Activated naive CD4-positive, alpha-beta T cell treated with anti-CD3 and anti-CD28 coated beads, Interleukin-2, amount 50 U/mL, for 16 hours (primary cell): ENCODE measurements around the gene GNAZ.

ENCODE experiments used
- DNase-seq: peaks from one replicate; pipeline ENCODE4 v3.0.0-alpha.2; 2020

The GNAZ gene

DNA sequence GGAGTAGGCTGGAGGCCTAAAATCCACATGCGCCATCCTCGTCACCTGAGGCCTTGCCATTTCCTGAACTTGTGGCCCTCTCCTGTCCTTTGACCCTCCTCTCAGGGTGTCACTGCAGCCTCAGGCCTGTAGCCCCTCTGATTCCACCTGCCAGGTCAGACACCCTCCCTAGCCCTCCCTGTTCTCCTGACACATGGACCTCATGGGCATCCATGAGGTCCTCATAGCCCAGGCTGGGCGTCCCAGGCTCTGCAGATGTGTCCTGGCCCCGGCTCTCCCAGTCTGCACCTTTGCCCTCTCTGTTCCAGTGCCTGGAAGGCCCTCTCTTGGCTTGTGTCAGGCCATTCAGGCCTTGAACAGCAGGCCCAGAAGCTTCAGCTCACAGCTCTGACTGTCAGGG lies 90.7 kb downstream of the GNAZ start:
- no peak for DNase-seq

DNA sequence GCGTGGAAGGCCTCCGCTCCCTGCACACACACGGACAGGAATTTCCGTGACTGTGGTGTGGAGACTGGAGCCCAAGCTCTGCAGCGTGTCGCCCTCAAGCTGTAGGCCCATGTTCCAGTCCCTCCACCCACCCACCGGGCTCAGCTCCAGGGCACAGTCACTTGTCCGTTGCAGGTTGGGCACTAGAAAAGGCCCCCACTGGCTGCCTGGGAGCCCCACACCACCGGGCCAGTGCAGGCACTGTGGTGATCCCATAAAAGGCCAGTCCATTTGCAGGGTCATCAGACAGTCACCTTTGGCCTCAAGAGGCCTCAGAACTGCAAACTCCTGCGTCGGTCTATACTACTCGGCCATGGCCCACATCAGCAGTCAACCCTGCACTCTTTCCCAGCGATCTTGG lies 91.3 kb downstream of the GNAZ start:
- DNase-seq: no peak

DNA sequence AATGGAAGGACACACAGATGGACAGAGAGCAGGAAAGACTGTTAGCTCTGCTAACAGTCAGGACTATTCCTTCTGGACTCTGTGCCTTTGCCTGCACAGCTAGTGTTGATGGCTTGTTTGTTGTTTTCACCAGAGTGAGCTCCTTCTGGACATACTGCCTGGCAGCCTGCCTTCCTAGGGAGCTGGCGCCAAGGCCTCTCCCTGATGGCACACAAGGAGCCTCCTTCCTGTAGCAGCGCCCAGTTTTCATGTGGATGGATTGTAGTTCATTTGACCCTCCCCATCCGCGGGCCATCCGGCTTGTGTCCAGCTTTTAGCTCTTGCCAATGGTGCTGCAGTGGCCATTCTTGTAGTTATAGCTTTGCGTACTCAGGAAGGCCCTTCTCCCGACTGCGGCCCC lies 93.3 kb downstream of the GNAZ start:
- DNase-seq: no peak

DNA sequence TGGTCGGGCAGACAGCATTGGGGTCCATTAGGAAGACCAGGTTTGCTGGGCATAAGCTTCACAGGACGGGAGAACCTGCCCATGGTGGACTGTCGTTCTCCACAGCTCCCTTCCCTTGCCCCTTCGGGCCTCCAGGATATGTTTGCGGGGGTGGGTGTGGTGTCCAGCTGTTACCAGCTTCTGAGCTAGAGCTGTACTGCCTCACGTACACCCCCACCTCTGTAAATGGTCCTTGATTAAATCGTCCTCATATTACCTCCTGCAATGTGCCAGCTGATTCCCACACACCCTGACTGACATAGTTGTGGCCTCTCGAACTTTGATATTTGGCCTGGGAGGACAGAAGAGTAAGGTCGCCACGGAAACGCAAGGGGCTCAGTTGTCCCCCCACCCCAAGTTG lies 93.8 kb downstream of the GNAZ start:
- DNase-seq: no peak

DNA sequence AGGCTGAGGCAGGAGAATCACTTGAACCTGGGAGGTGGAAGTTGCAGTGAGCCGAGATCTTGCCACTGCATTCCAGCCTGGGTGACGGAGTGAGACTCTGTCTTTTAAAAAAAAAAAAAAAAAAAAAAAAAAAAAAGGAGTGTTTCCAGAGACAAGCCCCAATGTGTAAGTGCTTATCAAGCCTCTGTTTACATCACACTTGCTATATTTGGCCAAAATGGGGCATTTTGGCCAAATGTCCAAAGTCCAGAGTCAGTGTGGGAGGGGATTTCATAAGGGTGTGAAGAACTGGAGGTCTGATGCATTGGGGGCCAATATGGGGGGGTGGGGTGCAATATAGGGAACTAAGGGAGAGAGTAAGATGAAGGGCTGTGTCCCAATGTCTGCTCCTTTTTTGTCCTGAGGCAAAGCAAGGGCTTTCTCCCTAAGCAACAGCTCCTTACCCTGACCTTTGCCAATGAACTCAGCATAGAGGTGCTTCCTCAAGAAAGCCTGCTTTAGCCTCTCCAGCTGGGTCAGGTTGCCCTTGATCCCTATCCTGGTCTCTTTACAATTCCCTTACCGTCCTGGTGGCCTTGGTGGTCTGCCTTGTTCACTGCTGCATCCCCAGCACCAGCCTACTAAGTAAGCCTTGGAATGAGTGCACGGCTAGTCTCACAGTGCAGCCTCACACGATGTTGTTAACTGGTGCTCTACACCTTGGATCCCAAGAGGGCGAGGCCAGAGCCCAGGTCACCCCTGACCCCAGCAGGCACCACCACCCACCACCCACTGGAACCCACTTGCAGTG lies 95.9 kb downstream of the GNAZ start:
- no peak for DNase-seq

DNA sequence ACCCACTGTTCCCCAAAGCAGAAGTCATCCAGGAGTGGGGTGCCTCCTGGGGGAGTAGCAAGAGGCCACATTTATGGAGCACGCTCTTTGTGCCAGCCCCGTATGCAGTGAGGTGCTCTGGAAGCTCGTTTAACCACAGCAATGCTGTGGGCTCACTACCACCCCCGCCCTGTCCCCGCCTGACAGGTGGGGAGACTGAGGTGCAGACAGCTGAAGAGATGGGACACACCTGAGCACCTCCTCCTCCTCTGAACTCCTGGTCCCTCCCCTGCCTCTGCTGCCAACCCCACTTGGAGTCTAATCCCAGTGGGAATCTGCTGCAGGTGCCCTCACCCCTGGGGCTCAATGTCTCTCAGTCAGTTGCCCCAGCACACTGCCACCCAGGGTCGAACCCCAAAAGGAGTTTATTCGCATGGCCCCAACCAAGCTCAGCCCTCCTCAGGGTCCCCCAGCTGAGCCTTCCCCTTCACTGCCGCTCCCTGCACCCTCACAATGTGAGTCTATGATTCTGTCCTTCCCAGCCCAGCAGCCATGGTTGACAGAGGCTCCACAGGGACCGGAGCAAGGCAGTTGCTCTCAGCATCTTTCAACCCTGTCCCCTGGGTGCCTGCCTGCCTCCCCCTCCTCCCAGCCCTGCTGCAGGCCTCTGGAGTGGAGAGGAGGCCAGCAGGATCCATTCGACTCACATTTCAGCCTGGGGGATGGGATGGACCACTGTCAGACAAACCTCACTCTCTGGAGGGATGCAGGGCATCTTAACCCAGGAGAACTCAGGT lies 96.7 kb downstream of the GNAZ start:
- DNase-seq: no peak

DNA sequence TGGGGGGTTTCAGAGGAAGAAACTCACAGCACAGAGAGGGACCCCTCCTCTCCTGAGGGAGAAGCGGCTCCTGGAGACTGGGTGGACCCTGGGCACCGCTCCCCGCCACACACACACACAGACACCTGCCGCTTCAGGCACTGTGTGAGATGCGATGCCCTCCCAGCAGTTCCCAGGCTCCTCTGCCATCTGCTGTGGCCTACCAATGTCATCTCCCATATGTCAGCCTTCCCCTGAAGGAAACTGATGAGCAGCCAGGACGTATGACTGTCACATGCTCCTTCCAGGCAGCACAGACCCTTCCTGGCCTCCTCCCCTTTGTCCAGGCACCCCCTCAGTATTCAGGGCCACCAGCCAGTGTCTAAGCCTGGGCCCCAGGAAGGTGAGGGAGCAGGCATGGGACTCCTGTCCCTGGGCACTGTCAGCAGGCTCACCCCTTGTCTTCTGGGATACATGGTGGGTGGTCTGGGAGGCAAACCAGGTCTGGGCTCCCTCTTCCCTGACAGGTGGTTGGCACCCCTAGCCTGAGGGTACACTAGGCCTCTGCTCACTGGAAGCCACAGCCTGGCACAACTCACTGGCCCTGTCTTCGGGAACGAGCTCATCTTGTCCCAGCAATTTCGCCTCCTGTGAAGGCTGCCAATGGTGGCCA lies 98.2 kb downstream of the GNAZ start:
- DNase-seq: no peak

DNA sequence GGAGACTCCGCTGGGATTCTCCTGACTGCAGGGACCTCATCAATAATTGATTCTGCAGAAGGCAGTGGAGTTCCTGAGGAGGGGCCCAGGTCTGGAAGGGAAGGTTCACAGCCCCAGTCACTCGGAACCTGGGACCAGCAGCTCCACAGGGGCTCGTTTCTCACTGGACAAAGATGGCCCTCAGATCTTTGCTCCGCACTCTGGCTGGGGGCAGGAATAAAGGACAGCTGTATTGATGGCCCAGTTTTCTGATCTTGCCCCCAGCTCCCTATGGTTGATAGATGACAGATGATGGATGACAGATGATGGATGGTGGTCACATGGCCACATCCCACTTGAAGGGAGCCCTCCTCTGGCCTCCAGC lies 98.7 kb downstream of the GNAZ start:
- no peak for DNase-seq
